ENCODE results near the gene DEDD2. TPM values are rescaled to one million over a fixed set of nuclear protein-coding genes. Genes with fewer than 3 reads are reported as not detected.

Gene DEDD2
- total and polyA plus RNA-seq, 10 of the 15 experiments (the other 5 are each of a cell fraction or from before 2014, with no cell fraction given) = 2.5 to 24.7 (median 17.6) TPM

DNA sequence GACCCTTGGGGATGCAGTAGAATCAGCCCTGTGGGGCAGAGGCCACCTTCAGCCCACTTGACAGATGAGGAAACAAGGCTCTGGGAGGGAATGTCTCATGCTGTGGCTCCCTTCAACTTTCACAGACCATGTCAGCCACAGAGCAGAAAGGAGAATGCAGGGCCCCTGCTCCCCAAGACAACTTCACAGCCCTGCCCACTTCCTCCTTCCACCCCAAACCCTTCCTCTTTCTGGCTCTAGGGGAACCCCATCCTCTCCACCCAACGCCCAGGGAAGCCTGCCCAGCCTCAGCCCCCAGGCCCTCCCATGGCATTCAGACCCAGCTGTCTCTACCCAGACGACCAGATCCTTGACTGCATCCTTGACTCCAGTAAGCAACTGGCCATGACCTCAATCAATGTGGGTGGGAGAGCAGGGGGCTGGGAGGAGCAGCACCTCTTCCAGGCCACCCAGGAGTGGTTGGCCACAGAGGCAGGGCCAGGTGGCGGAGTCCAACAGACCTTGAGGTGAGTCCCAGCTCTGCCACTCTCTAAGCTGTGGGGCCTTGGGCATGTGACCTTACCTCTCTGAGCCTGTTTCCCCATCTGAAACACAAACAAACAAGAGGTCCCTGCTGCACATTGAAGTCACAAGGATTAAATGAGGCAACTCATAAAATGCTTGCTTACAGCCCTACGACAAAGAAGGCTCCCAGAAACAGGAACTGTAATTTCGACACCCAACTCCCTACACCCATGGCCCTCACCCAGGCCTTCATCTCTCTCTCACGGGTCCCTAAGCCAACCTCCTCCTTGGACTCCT, 15.8 kb downstream of the DEDD2 start (continued):
- TF ChIP-seq, protein P1, sequence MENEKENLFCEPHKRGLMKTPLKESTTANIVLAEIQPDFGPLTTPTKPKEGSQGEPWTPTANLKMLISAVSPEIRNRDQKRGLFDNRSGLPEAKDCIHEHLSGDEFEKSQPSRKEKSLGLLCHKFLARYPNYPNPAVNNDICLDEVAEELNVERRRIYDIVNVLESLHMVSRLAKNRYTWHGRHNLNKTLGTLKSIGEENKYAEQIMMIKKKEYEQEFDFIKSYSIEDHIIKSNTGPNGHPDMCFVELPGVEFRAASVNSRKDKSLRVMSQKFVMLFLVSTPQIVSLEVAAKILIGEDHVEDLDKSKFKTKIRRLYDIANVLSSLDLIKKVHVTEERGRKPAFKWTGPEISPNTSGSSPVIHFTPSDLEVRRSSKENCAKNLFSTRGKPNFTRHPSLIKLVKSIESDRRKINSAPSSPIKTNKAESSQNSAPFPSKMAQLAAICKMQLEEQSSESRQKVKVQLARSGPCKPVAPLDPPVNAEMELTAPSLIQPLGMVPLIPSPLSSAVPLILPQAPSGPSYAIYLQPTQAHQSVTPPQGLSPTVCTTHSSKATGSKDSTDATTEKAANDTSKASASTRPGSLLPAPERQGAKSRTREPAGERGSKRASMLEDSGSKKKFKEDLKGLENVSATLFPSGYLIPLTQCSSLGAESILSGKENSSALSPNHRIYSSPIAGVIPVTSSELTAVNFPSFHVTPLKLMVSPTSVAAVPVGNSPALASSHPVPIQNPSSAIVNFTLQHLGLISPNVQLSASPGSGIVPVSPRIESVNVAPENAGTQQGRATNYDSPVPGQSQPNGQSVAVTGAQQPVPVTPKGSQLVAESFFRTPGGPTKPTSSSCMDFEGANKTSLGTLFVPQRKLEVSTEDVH (IDR thresholded peaks at IDR 0.05; ENCODE audit: low read depth, partially characterized antibody) = no peak
- no peak for TF ChIP-seq PAX8 (IDR thresholded peaks at IDR 0.05)
- TF ChIP-seq ESRRA (IDR thresholded peaks at IDR 0.05; ENCODE audit: low read length) = no peak; the same call in 1 of the 2 replicates
- TF ChIP-seq HDAC6 (IDR thresholded peaks at IDR 0.05; ENCODE audit: unreplicated experiment) = no peak
- no peak for TF ChIP-seq MEF2B (IDR thresholded peaks at IDR 0.05; ENCODE audit: partially characterized antibody, poor library complexity, severe bottlenecking)
- TF ChIP-seq CBX5 (IDR thresholded peaks at IDR 0.05; ENCODE audit: low read depth) = no peak
- TF ChIP-seq NFYA (IDR thresholded peaks at IDR 0.05; ENCODE audit: borderline replicate concordance, low read depth, low read length) = no peak
- TF ChIP-seq, protein P2, sequence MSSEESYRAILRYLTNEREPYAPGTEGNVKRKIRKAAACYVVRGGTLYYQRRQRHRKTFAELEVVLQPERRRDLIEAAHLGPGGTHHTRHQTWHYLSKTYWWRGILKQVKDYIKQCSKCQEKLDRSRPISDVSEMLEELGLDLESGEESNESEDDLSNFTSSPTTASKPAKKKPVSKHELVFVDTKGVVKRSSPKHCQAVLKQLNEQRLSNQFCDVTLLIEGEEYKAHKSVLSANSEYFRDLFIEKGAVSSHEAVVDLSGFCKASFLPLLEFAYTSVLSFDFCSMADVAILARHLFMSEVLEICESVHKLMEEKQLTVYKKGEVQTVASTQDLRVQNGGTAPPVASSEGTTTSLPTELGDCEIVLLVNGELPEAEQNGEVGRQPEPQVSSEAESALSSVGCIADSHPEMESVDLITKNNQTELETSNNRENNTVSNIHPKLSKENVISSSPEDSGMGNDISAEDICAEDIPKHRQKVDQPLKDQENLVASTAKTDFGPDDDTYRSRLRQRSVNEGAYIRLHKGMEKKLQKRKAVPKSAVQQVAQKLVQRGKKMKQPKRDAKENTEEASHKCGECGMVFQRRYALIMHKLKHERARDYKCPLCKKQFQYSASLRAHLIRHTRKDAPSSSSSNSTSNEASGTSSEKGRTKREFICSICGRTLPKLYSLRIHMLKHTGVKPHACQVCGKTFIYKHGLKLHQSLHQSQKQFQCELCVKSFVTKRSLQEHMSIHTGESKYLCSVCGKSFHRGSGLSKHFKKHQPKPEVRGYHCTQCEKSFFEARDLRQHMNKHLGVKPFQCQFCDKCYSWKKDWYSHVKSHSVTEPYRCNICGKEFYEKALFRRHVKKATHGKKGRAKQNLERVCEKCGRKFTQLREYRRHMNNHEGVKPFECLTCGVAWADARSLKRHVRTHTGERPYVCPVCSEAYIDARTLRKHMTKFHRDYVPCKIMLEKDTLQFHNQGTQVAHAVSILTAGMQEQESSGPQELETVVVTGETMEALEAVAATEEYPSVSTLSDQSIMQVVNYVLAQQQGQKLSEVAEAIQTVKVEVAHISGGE (CRISPR knock-in tag; IDR thresholded peaks at IDR 0.05) = no peak
- TF ChIP-seq RCOR1 (conservative IDR thresholded peaks at IDR 0.05; ENCODE audit: low read depth, low read length) = peak; percentile 87; the same call in 1 of the 2 replicates
- TF ChIP-seq SUPT20H (IDR thresholded peaks at IDR 0.05; ENCODE audit: borderline replicate concordance, control insufficient read depth, low read depth, low read length) = no peak
- TF ChIP-seq SRF (IDR thresholded peaks at IDR 0.05; ENCODE audit: low read depth in 2 of 2, low read length in 2 of 2) = no peak
- peak; percentile 9; the same call in 1 of the 2 replicates for TF ChIP-seq NFIC (IDR thresholded peaks at IDR 0.05; ENCODE audit: low read depth, low read length)
- TF ChIP-seq IKZF2 (IDR thresholded peaks at IDR 0.05) = peak; percentile 85 to 87
- TF ChIP-seq SIX5 (IDR thresholded peaks at IDR 0.05; ENCODE audit: low read depth, low read length, severe bottlenecking) = no peak
- TF ChIP-seq MYC (IDR thresholded peaks at IDR 0.05; ENCODE audit: insufficient read depth, insufficient read length, insufficient replicate concordance, low read length, severe bottlenecking) = no peak
- TF ChIP-seq, protein P3, sequence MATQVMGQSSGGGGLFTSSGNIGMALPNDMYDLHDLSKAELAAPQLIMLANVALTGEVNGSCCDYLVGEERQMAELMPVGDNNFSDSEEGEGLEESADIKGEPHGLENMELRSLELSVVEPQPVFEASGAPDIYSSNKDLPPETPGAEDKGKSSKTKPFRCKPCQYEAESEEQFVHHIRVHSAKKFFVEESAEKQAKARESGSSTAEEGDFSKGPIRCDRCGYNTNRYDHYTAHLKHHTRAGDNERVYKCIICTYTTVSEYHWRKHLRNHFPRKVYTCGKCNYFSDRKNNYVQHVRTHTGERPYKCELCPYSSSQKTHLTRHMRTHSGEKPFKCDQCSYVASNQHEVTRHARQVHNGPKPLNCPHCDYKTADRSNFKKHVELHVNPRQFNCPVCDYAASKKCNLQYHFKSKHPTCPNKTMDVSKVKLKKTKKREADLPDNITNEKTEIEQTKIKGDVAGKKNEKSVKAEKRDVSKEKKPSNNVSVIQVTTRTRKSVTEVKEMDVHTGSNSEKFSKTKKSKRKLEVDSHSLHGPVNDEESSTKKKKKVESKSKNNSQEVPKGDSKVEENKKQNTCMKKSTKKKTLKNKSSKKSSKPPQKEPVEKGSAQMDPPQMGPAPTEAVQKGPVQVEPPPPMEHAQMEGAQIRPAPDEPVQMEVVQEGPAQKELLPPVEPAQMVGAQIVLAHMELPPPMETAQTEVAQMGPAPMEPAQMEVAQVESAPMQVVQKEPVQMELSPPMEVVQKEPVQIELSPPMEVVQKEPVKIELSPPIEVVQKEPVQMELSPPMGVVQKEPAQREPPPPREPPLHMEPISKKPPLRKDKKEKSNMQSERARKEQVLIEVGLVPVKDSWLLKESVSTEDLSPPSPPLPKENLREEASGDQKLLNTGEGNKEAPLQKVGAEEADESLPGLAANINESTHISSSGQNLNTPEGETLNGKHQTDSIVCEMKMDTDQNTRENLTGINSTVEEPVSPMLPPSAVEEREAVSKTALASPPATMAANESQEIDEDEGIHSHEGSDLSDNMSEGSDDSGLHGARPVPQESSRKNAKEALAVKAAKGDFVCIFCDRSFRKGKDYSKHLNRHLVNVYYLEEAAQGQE (IDR thresholded peaks at IDR 0.05; ENCODE audit: low read depth, low read length) = no peak
- TF ChIP-seq ZNF622 (IDR thresholded peaks at IDR 0.05) = no peak
- TF ChIP-seq ZNF217 (IDR thresholded peaks at IDR 0.05) = peak; percentile 79; the same call in 1 of the 2 replicates

Data from GM12878 (cell line).